ENCODE data around the gene SOX18. TPM values are rescaled to one million over a fixed set of nuclear protein-coding genes. Genes with fewer than 3 reads are reported as not detected.
A peak's percentile ranks its signal among the peaks of the same experiment; 100 is the strongest.

SOX18 gene
- total and polyA plus RNA-seq, 2 of the 13 experiments (the other 11 are each of a cell fraction or from before 2014, with no cell fraction given) = 1.6 to 1.9 TPM

GRCh38 chr20:64049878-64050260, 430 bp upstream of the SOX18 start (continued):
- TF ChIP-seq, protein P1, sequence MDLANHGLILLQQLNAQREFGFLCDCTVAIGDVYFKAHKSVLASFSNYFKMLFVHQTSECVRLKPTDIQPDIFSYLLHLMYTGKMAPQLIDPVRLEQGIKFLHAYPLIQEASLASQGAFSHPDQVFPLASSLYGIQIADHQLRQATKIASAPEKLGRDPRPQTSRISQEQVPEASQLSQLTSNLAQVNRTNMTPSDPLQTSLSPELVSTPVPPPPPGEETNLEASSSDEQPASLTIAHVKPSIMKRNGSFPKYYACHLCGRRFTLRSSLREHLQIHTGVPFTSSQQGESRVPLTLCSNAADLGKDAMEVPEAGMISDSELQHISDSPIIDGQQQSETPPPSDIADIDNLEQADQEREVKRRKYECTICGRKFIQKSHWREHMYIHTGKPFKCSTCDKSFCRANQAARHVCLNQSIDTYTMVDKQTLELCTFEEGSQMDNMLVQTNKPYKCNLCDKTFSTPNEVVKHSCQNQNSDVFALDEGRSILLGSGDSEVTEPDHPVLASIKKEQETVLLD (CRISPR knock-in tag; IDR thresholded peaks at IDR 0.05; ENCODE audit: low read depth) = peak; percentile 76; the same call in 1 of the 2 replicates
- TF ChIP-seq, protein P2, sequence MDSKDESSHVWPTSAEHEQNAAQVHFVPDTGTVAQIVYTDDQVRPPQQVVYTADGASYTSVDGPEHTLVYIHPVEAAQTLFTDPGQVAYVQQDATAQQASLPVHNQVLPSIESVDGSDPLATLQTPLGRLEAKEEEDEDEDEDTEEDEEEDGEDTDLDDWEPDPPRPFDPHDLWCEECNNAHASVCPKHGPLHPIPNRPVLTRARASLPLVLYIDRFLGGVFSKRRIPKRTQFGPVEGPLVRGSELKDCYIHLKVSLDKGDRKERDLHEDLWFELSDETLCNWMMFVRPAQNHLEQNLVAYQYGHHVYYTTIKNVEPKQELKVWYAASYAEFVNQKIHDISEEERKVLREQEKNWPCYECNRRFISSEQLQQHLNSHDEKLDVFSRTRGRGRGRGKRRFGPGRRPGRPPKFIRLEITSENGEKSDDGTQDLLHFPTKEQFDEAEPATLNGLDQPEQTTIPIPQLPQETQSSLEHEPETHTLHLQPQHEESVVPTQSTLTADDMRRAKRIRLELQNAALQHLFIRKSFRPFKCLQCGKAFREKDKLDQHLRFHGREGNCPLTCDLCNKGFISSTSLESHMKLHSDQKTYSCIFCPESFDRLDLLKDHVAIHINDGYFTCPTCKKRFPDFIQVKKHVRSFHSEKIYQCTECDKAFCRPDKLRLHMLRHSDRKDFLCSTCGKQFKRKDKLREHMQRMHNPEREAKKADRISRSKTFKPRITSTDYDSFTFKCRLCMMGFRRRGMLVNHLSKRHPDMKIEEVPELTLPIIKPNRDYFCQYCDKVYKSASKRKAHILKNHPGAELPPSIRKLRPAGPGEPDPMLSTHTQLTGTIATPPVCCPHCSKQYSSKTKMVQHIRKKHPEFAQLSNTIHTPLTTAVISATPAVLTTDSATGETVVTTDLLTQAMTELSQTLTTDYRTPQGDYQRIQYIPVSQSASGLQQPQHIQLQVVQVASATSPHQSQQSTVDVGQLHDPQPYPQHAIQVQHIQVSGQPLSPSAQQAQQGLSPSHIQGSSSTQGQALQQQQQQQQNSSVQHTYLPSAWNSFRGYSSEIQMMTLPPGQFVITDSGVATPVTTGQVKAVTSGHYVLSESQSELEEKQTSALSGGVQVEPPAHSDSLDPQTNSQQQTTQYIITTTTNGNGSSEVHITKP (CRISPR knock-in tag; IDR thresholded peaks at IDR 0.05; ENCODE audit: low read depth) = no peak
- TF ChIP-seq ZNF143 (CRISPR knock-in tag; IDR thresholded peaks at IDR 0.05) (no peak), SIX4 (CRISPR knock-in tag; IDR thresholded peaks at IDR 0.05) (no peak), TCF7 (IDR thresholded peaks at IDR 0.05; ENCODE audit: low read depth) (no peak), FOXO4 (CRISPR knock-in tag; conservative IDR thresholded peaks at IDR 0.05) (no peak), ZC3H13 (CRISPR knock-in tag; IDR thresholded peaks at IDR 0.05) (peak; percentile 42), ZFP82 (CRISPR knock-in tag; IDR thresholded peaks at IDR 0.05; ENCODE audit: borderline replicate concordance) (no peak; the same call in 1 of the 2 replicates), NCOA5 (CRISPR knock-in tag; IDR thresholded peaks at IDR 0.05) (no peak), HDAC2 (CRISPR knock-in tag; IDR thresholded peaks at IDR 0.05) (peak; percentile 24; the same call in 1 of the 2 replicates), NFE2 (CRISPR knock-in tag; IDR thresholded peaks at IDR 0.05) (no peak), ZNF558 (CRISPR knock-in tag; IDR thresholded peaks at IDR 0.05; ENCODE audit: borderline replicate concordance) (no peak), ZNF775 (CRISPR knock-in tag; IDR thresholded peaks at IDR 0.05; ENCODE audit: borderline replicate concordance) (peak; percentile 60; the same call in 1 of the 2 replicates)
- TF ChIP-seq, protein P3, sequence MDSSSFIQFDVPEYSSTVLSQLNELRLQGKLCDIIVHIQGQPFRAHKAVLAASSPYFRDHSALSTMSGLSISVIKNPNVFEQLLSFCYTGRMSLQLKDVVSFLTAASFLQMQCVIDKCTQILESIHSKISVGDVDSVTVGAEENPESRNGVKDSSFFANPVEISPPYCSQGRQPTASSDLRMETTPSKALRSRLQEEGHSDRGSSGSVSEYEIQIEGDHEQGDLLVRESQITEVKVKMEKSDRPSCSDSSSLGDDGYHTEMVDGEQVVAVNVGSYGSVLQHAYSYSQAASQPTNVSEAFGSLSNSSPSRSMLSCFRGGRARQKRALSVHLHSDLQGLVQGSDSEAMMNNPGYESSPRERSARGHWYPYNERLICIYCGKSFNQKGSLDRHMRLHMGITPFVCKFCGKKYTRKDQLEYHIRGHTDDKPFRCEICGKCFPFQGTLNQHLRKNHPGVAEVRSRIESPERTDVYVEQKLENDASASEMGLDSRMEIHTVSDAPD (CRISPR knock-in tag; IDR thresholded peaks at IDR 0.05) = no peak
- TF ChIP-seq, protein P4, sequence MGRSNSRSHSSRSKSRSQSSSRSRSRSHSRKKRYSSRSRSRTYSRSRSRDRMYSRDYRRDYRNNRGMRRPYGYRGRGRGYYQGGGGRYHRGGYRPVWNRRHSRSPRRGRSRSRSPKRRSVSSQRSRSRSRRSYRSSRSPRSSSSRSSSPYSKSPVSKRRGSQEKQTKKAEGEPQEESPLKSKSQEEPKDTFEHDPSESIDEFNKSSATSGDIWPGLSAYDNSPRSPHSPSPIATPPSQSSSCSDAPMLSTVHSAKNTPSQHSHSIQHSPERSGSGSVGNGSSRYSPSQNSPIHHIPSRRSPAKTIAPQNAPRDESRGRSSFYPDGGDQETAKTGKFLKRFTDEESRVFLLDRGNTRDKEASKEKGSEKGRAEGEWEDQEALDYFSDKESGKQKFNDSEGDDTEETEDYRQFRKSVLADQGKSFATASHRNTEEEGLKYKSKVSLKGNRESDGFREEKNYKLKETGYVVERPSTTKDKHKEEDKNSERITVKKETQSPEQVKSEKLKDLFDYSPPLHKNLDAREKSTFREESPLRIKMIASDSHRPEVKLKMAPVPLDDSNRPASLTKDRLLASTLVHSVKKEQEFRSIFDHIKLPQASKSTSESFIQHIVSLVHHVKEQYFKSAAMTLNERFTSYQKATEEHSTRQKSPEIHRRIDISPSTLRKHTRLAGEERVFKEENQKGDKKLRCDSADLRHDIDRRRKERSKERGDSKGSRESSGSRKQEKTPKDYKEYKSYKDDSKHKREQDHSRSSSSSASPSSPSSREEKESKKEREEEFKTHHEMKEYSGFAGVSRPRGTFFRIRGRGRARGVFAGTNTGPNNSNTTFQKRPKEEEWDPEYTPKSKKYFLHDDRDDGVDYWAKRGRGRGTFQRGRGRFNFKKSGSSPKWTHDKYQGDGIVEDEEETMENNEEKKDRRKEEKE (IDR thresholded peaks at IDR 0.05) = no peak
- TF ChIP-seq, protein P5, sequence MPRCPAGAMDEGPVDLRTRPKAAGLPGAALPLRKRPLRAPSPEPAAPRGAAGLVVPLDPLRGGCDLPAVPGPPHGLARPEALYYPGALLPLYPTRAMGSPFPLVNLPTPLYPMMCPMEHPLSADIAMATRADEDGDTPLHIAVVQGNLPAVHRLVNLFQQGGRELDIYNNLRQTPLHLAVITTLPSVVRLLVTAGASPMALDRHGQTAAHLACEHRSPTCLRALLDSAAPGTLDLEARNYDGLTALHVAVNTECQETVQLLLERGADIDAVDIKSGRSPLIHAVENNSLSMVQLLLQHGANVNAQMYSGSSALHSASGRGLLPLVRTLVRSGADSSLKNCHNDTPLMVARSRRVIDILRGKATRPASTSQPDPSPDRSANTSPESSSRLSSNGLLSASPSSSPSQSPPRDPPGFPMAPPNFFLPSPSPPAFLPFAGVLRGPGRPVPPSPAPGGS (CRISPR knock-in tag; IDR thresholded peaks at IDR 0.05) = no peak

Measured in HepG2 (cell line).